Measurements from ENCODE around the gene COQ7.

GRCh38 chr16:19073863-19074262, 6.4 kb downstream of the COQ7 start:
- TF ChIP-seq CTCF (IDR thresholded peaks at IDR 0.05) = no peak
- TF ChIP-seq POLR2A (IDR thresholded peaks at IDR 0.05) = no peak
- no peak for TF ChIP-seq POLR2AphosphoS5 (IDR thresholded peaks at IDR 0.05)

Measured in breast epithelium (tissue), 3 donors.